Measurements from ENCODE around the gene FYN.
"Not testable (repeated sequence)": the region's sequence is repeated elsewhere in the genome, so short reads cannot be mapped to it uniquely, and the experiment has no call there.

Gene FYN

GRCh38 chr6:111644893-111645430, 228.3 kb downstream of the FYN start:
- Histone ChIP-seq H3F3A (ENCODE audit: control insufficient read depth, insufficient read depth) (no peaks in the 10 kb centered on the region), H3K4me1 (ENCODE audit: control insufficient read depth, low read length) (no peaks in the 10 kb centered on the region), H3K9me2 (replicated peaks; ENCODE audit: control insufficient read depth, low read length) (no peaks in the 10 kb centered on the region), H3K27ac (ENCODE audit: low read depth, low read length) (no peak overlapping the region), H3K27me3 (ENCODE audit: control insufficient read depth, low read length) (no peaks in the 10 kb centered on the region), H3K79me2 (ENCODE audit: control insufficient read depth, low read length) (no peaks in the 10 kb centered on the region), H3K4me2 (ENCODE audit: low read length) (no peak overlapping the region), H3K9me3 (ENCODE audit: control insufficient read depth, insufficient read depth, low read length) (no peaks in the 10 kb centered on the region), H3K4me3 (ENCODE audit: low read length) (no peak overlapping the region), H3K36me3 (ENCODE audit: control insufficient read depth, low read length) (no peaks in the 10 kb centered on the region), H4K20me1 (ENCODE audit: control insufficient read depth, insufficient read depth, low read depth, low read length) (no peaks in the 10 kb centered on the region)
- TF ChIP-seq, protein P1, sequence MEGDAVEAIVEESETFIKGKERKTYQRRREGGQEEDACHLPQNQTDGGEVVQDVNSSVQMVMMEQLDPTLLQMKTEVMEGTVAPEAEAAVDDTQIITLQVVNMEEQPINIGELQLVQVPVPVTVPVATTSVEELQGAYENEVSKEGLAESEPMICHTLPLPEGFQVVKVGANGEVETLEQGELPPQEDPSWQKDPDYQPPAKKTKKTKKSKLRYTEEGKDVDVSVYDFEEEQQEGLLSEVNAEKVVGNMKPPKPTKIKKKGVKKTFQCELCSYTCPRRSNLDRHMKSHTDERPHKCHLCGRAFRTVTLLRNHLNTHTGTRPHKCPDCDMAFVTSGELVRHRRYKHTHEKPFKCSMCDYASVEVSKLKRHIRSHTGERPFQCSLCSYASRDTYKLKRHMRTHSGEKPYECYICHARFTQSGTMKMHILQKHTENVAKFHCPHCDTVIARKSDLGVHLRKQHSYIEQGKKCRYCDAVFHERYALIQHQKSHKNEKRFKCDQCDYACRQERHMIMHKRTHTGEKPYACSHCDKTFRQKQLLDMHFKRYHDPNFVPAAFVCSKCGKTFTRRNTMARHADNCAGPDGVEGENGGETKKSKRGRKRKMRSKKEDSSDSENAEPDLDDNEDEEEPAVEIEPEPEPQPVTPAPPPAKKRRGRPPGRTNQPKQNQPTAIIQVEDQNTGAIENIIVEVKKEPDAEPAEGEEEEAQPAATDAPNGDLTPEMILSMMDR (IDR thresholded peaks at IDR 0.05; ENCODE audit: low read depth, low read length, poor library complexity, severe bottlenecking) = no peak
- TF ChIP-seq EZH2phosphoT487 (IDR thresholded peaks at IDR 0.05; ENCODE audit: borderline replicate concordance, low read length) = no peak

GRCh38 chr6:111642463-111643158, 230.6 kb downstream of the FYN start:
- Histone ChIP-seq H3K27me3 (ENCODE audit: control insufficient read depth, low read length) (no peaks in the 10 kb centered on the region), H3K79me2 (ENCODE audit: control insufficient read depth, low read length) (no peaks in the 10 kb centered on the region), H3K9me3 (ENCODE audit: control insufficient read depth, insufficient read depth, low read length) (no peaks in the 10 kb centered on the region), H3K4me2 (ENCODE audit: low read length) (no peak overlapping the region), H3K36me3 (ENCODE audit: control insufficient read depth, low read length) (no peaks in the 10 kb centered on the region), H3K4me3 (ENCODE audit: low read length) (no peak overlapping the region), H4K20me1 (ENCODE audit: control insufficient read depth, insufficient read depth, low read depth, low read length) (no peaks in the 10 kb centered on the region), H3K4me1 (ENCODE audit: control insufficient read depth, low read length) (no peaks in the 10 kb centered on the region), H3K27ac (ENCODE audit: low read depth, low read length) (no peak overlapping the region), H3K9me2 (replicated peaks; ENCODE audit: control insufficient read depth, low read length) (no peaks in the 10 kb centered on the region), H3F3A (ENCODE audit: control insufficient read depth, insufficient read depth) (no peaks in the 10 kb centered on the region)
- TF ChIP-seq EZH2phosphoT487 (IDR thresholded peaks at IDR 0.05; ENCODE audit: borderline replicate concordance, low read length) = no peak
- TF ChIP-seq, protein P1 (IDR thresholded peaks at IDR 0.05; ENCODE audit: low read depth, low read length, poor library complexity, severe bottlenecking) = peak; percentile 72

DNA sequence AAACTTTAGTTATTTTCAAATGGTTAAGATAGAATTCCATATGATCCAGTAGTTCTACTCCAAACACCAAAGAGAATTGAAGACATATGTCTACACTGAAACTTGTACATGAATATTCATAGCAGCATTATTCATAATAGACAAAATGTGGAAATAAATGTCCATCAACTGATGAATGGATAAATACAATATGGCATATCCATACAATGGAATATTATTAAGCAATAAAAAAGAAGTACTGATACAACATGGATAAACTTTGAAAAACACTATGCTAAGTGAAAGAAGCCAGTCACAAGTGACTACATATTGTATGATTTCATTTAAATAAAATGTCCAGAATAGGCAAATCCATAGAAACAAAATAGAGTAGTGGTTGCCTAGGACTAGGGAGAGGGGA, 234.0 kb downstream of the FYN start:
- Histone ChIP-seq H3K27ac (ENCODE audit: low read depth, low read length) (no peak overlapping the region), H3K4me3 (ENCODE audit: low read length) (no peak overlapping the region), H3K27me3 (ENCODE audit: control insufficient read depth, low read length) (no peaks in the 10 kb centered on the region), H3K36me3 (ENCODE audit: control insufficient read depth, low read length) (no peaks in the 10 kb centered on the region), H3K4me2 (ENCODE audit: low read length) (no peak overlapping the region), H4K20me1 (ENCODE audit: control insufficient read depth, insufficient read depth, low read depth, low read length) (no peaks in the 10 kb centered on the region), H3K9me2 (replicated peaks; ENCODE audit: control insufficient read depth, low read length) (no peaks in the 10 kb centered on the region), H3K9me3 (ENCODE audit: control insufficient read depth, insufficient read depth, low read length) (no peaks in the 10 kb centered on the region), H3K4me1 (ENCODE audit: control insufficient read depth, low read length) (no peaks in the 10 kb centered on the region), H3K79me2 (ENCODE audit: control insufficient read depth, low read length) (no peaks in the 10 kb centered on the region), H3F3A (ENCODE audit: control insufficient read depth, insufficient read depth) (no peaks in the 10 kb centered on the region)
- TF ChIP-seq EZH2phosphoT487 (IDR thresholded peaks at IDR 0.05; ENCODE audit: borderline replicate concordance, low read length) = no peak

DNA sequence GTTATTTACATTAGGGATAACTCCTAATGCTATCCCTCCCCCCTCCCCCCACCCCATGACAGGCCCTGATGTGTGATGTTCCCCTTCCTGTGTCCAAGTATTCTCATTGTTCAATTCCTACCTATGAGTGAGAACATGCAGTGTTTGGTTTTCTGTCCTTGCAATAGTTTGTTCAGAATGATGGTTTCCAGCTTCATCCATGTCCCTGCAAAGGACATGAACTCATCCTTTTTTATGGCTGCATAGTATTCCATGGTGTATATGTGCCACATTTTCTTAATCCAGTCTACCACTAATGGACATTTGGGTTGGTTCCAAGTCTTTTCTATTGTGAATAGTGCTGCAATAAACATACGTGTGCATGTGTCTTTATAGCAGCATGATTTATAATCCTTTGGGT, 238.3 kb downstream of the FYN start:
- not testable (repeated sequence) for H3K9me3 ChIP-seq (ENCODE audit: control insufficient read depth, insufficient read depth, low read length); H3K36me3 ChIP-seq (ENCODE audit: control insufficient read depth, low read length); H3K27ac ChIP-seq (ENCODE audit: low read depth, low read length); H4K20me1 ChIP-seq (ENCODE audit: control insufficient read depth, insufficient read depth, low read depth, low read length); H3K4me3 ChIP-seq (ENCODE audit: low read length); H3K4me1 ChIP-seq (ENCODE audit: control insufficient read depth, low read length); H3F3A ChIP-seq (ENCODE audit: control insufficient read depth, insufficient read depth); H3K79me2 ChIP-seq (ENCODE audit: control insufficient read depth, low read length); H3K9me2 ChIP-seq (replicated peaks; ENCODE audit: control insufficient read depth, low read length); H3K4me2 ChIP-seq (ENCODE audit: low read length)
- H3K27me3 ChIP-seq (ENCODE audit: control insufficient read depth, low read length) = peaks cover 16% of the 10 kb centered on the region

All from DOHH2 (cell line).